ENCODE data around the gene ANKRD34A. TPM values are rescaled to one million over a fixed set of nuclear protein-coding genes. Genes with fewer than 3 reads are reported as not detected.

ANKRD34A gene
- total and polyA plus RNA-seq, 2 of the 4 experiments (the other 2 are of a cell fraction), result 0.90 to 1.9 TPM

- in situ Hi-C loops (cut with MboI; ENCODE audit: low sequenced_read_pairs), result no loop called here
- Histone ChIP-seq H2BK5ac (ENCODE audit: low read depth, low read length, poor library complexity, severe bottlenecking) (peak overlapping the region; percentile 76), H3K56ac (ENCODE audit: extremely low read depth, insufficient read depth, low read length) (no peak overlapping the region), H2BK120ac (ENCODE audit: low read depth, low read length) (peak overlapping the region; percentile 94), H4K91ac (ENCODE audit: insufficient read depth, low read depth, low read length) (peak overlapping the region; percentile 45), H2BK20ac (ENCODE audit: low read depth, low read length) (peak overlapping the region; percentile 86; the same call in 1 of the 2 replicates), H3K4me3 (ENCODE audit: insufficient read depth, low read depth, low read length) (peak overlapping the region; percentile 91), H3K14ac (replicated peaks; ENCODE audit: low read depth, low read length) (peak overlapping the region; percentile 89), H2BK15ac (ENCODE audit: low read depth, low read length) (peak overlapping the region; percentile 53; the same call in 1 of the 3 replicates), H3K4ac (ENCODE audit: low read depth, low read length) (peak overlapping the region; percentile 97), H3K36me3 (ENCODE audit: control insufficient read depth, insufficient read depth, low read length) (no peaks in the 10 kb centered on the region), H3K27ac (ENCODE audit: insufficient read depth, low read length) (peak overlapping the region; percentile 46), H3K79me1 (ENCODE audit: low read depth in 1 of 2, low read length in 2 of 2) (peaks cover 0 to 44% of the 10 kb centered on the region in 2 experiments; a peak in 2 of 4 replicates), H4K8ac (ENCODE audit: low read depth in 2 of 2, low read length in 2 of 2) (peak overlapping the region; percentile 69 to 91; a peak in 3 of 4 replicates), H4K5ac (ENCODE audit: low read depth, low read length) (peak overlapping the region; percentile 7; the same call in 1 of the 2 replicates), H3K18ac (ENCODE audit: low read depth, low read length) (peak overlapping the region; percentile 38; the same call in 1 of the 2 replicates), H3K9ac (ENCODE audit: low read depth, low read length) (peak overlapping the region; percentile 53), H2AK5ac (ENCODE audit: low read depth, low read length) (peak overlapping the region; percentile 98), H4K20me1 (ENCODE audit: insufficient read depth, low read length) (no peaks in the 10 kb centered on the region), H3K23ac (ENCODE audit: low read depth, low read length) (peak overlapping the region; percentile 96), H3K4me2 (ENCODE audit: low read depth, low read length) (peak overlapping the region; percentile 88), H3K4me1 (ENCODE audit: control insufficient read depth, insufficient read depth, low read length) (peaks cover 28% of the 10 kb centered on the region), H3K9me1 (ENCODE audit: insufficient read depth, low read length) (peaks cover 10% of the 10 kb centered on the region), H3K27me3 (ENCODE audit: control insufficient read depth, insufficient read depth, low read length) (no peaks in the 10 kb centered on the region), H3K9me3 (ENCODE audit: control insufficient read depth, insufficient read depth, low read length) (peaks cover 2% of the 10 kb centered on the region), H2AFZ (replicated peaks; ENCODE audit: low read length, poor library complexity) (peak overlapping the region; percentile 93), H2AK9ac (replicated peaks; ENCODE audit: low read depth, low read length, poor library complexity) (peak overlapping the region; percentile 87)
- WGBS, 2 experiments (ENCODE audit: extremely low coverage in 2 of 2, insufficient read length in 1 of 2), result 28% methylated on average over 4 of the region's 36 CpGs; no CpG with 5 or more reads in 1 of the 2 experiments
- no TSS peak for BruUV-seq (replicated peaks)
- no peak for ATAC-seq (ENCODE audit: low read depth)
- dilution Hi-C loops (cut with HindIII; ENCODE audit: low sequenced_read_pairs, unreplicated experiment), result no loop called here
- TF ChIP-seq MXI1 (IDR thresholded peaks at IDR 0.05; ENCODE audit: borderline replicate concordance, low read depth, low read length) (0 out of 2 replicates have a peak, but pooled peaks have one; percentile 7), POLR2A (IDR thresholded peaks at IDR 0.05; ENCODE audit: low read depth, low read length) (no peak)
- no peak for DNase-seq
- POLR2A ChIA-PET (ENCODE audit: unreplicated experiment), result interaction anchor here (0.6 to 1.8 kb wide), 2 partner anchors 31 to 43 kb away, joined by 3 to 4 read pairs; no protein-coding TSS in a partner anchor
- CTCF ChIA-PET, result interaction anchor here (0.6 to 2.2 kb wide), 2 partner anchors 15 to 206 kb away, joined by 7 to 18 read pairs; no protein-coding TSS in a partner anchor
- intact Hi-C loops (cut with micrococcal nuclease), result no loop called here
These were observed 1.9 kb downstream of the ANKRD34A start for GRCh38 chr1:145962157-145963102.

Data from IMR-90 (cell line).